GM11168 (cell line): ENCODE results near the gene RBBP8NL.

Experiments used
- in situ Hi-C: fragments of 300-500 bp; cut with MboI; formaldehyde crosslinking; loops from one replicate; pipeline ENCODE4 v1.12.0; 2022; ENCODE audit warnings: low sequenced_read_pairs; ENCODE audit not compliant: unreplicated experiment

The RBBP8NL gene

GRCh38 chr20:62410746-62411478, 16.4 kb downstream of the RBBP8NL start:
- in situ Hi-C loops = no loop called here

- in situ Hi-C loops = no loop called here
Measured at GRCh38 chr20:62409931-62410745, 17.2 kb downstream of the RBBP8NL start.

DNA sequence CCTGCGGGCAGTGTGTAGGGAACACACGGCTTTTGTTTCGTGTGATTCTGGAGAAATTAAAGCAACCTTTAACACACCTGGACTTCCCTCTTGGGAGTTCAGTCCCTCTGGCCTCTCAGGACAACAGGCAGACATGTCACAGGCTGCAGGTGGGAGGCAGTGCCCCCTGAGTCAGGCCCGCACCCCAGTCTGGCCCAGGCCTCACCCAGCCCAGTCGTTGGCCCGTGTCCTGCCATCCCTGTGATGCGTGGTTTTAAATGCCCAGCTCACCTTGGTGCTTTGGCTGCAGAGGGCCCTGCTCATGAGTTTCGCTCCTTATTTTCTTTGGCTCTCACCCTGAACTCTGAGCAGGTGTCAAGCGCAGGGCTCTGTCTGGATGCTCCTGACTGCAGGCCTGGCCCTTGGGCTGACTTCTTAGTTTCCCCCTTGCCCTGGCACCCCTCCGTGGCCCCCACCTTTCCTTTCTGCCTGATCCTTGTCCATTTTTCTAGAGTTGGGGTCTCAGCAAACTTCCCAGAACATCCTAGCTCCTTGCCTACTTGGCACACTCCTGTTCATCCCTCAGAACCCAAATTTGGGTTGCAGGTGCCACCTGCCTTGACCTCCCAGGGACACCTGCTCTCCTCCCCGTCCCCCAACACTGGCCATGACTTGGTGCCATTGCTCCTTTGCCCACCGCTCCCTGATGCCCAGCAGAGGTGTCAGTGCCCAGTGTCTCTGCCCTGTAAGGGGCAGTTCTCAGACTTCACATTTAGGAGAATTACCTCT, 18.1 kb downstream of the RBBP8NL start:
- in situ Hi-C loops = no loop called here

DNA sequence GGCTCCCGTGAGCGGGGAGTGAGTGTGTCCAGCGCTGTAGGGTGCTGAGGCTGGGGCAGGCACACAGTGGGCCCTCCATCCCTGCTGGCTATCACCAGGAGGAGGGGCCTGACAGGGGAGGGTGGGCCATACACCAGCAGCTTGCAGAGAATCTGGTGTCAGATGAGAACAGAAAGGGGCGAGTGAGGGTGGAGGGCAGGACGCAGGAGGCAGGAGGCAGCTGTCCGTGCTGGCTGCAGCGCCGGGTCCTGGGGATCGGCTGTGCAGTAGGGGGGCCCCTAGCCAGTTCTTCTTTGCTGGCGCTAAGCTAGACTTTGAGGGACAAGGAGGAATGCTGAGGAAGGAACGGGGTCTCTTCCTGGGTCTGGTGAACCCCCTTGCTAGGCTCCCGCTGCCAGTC, 18.7 kb downstream of the RBBP8NL start:
- in situ Hi-C loops = no loop called here

- in situ Hi-C loops = no loop called here
Measured at GRCh38 chr20:62408055-62408454, 19.3 kb downstream of the RBBP8NL start.

GRCh38 chr20:62407221-62407992, 19.9 kb downstream of the RBBP8NL start, which contains the start of gene CABLES2:
TSS of gene CABLES2 (minus strand) at chr20:62407285. CDS start at chr20:62407276, 9 bp downstream.
- in situ Hi-C loops = no loop called here

GRCh38 chr20:62406635-62407176, 20.6 kb downstream of the RBBP8NL start:
- in situ Hi-C loops = no loop called here

- in situ Hi-C loops = no loop called here
Measured at GRCh38 chr20:62405981-62406513, 21.3 kb downstream of the RBBP8NL start.

- in situ Hi-C loops = no loop called here
Measured at GRCh38 chr20:62405108-62405980, 22.0 kb downstream of the RBBP8NL start.

GRCh38 chr20:62404761-62405107, 22.6 kb downstream of the RBBP8NL start:
- in situ Hi-C loops = no loop called here

DNA sequence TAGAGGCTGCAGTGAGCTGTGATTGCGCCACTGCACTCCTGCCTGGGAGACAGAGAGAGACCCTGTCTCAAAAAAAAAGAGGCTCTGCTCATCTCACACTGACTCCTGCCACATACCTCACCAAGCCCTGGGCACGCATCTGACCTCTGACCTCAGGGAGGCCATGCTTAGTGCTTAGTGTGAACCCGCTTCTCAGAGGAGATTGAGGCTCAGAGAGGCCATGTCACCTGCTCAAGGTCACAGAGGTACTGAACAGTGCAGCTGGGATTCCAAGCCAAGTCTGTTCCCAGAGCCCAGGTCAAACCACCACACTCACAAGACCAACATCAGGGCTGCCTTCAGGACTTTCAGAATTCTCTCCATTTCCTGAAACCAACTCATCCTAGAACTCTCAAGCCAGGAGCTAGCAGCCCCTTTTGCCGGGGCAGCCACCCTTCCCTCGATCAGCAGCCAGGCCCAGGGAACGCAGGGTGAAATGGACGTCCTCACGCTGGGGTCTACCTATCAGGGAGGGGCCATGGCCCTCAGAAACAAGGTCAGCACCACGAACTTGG, 23.1 kb downstream of the RBBP8NL start:
- in situ Hi-C loops = no loop called here

DNA sequence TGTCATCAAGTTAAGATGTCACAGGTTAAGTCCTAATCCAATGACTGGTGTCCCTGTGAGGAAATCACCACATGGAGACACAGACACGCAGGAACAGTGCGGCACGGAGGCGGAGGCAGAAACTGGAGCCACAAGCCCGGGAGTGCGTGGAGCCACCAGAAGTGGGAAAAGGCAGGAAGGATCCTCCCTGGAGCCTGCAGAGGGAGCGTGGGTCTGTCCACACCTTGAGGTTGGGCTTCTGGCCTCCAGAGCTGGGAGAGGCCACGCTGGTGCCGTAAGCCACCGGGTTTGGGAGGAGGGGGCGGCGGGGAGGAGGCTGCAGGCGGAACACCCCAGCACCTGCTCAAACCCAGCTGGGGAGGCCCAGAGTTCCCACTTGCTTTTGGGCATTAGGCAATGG, 24.0 kb downstream of the RBBP8NL start:
- in situ Hi-C loops = no loop called here

GRCh38 chr20:62402456-62403150, 24.7 kb downstream of the RBBP8NL start:
- in situ Hi-C loops = no loop called here

- in situ Hi-C loops = no loop called here
Measured at GRCh38 chr20:62401331-62401779, 26.0 kb downstream of the RBBP8NL start.

- in situ Hi-C loops = no loop called here
Measured at GRCh38 chr20:62400541-62400940, 26.8 kb downstream of the RBBP8NL start.

GRCh38 chr20:62400021-62400420, 27.3 kb downstream of the RBBP8NL start:
- in situ Hi-C loops = no loop called here

- in situ Hi-C loops = loop anchor here (25.0 kb wide), 1 partner anchor 386 kb away; no protein-coding TSS in a partner anchor
Measured at GRCh38 chr20:62398120-62398821, 29.1 kb downstream of the RBBP8NL start.
